GM23338 (cell line): Measurements from ENCODE around the gene PPP1R9A.

Experiments
- EZH2 ChIP-seq: fragments of 200-600 bp; sonication (generic); IDR thresholded peaks from one replicate; pipeline ENCODE4 v1.8.0; 2017; ENCODE audit warnings: antibody characterized with exemption, mild to moderate bottlenecking, low read depth; ENCODE audit not compliant: unreplicated experiment
- EZH2phosphoT487 ChIP-seq: fragments of 200-600 bp; sonication (generic); IDR thresholded peaks from one replicate; pipeline ENCODE4 v1.8.1; 2018; ENCODE audit warnings: antibody characterized with exemption; ENCODE audit not compliant: unreplicated experiment
- POLR2AphosphoS5 ChIP-seq: IDR thresholded peaks from 2 replicates; pipeline ENCODE4 v1.6.1; 2016; ENCODE audit warnings: antibody characterized with exemption, low read depth
- TF ChIP-seq, protein P1 (sequence below), 2 experiments: fragments of 200-600 bp in 1 of 2; sonication (generic) in 1 of 2; conservative IDR thresholded peaks; 2 replicates each; pipeline versions ENCODE4 v1.5.1 to v1.6.1; 2016 to 2017; ENCODE audit warnings: antibody characterized with exemption in 2 of 2, low read depth in 2 of 2, mild to moderate bottlenecking in 2 of 2, moderate library complexity in 1 of 2

DNA sequence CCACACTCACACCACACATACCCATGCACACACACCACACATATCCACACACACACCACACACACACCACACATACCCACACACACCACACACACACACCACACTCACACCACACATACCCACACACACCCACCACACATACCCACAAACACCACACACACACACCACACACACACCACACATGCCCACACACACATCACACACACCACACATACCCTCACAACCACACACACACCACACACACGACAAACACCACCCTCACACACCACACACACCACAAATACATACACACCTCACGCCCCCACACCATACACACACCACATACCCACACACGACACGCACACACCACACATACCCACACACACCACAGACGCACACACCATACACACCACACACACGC lies 297.2 kb downstream of the PPP1R9A start:
- TF ChIP-seq, protein P1, sequence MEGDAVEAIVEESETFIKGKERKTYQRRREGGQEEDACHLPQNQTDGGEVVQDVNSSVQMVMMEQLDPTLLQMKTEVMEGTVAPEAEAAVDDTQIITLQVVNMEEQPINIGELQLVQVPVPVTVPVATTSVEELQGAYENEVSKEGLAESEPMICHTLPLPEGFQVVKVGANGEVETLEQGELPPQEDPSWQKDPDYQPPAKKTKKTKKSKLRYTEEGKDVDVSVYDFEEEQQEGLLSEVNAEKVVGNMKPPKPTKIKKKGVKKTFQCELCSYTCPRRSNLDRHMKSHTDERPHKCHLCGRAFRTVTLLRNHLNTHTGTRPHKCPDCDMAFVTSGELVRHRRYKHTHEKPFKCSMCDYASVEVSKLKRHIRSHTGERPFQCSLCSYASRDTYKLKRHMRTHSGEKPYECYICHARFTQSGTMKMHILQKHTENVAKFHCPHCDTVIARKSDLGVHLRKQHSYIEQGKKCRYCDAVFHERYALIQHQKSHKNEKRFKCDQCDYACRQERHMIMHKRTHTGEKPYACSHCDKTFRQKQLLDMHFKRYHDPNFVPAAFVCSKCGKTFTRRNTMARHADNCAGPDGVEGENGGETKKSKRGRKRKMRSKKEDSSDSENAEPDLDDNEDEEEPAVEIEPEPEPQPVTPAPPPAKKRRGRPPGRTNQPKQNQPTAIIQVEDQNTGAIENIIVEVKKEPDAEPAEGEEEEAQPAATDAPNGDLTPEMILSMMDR (conservative IDR thresholded peaks at IDR 0.05; ENCODE audit: low read depth in 2 of 2) = no peak
- no peak for TF ChIP-seq EZH2phosphoT487
- no peak for TF ChIP-seq EZH2
- no peak for TF ChIP-seq POLR2AphosphoS5
